Psoas muscle (tissue), 8 donors: ENCODE results near the gene OR4C45. TPM values are rescaled to one million over a fixed set of nuclear protein-coding genes. Genes with fewer than 3 reads are reported as not detected.

Experiments
- ATAC-seq, 4 donors: fragments of 200-7000 bp; cut with Tn5 transposase; one replicate each; pipeline ENCODE4 v1.9.1; 2020; ENCODE audit warnings: moderate library complexity in 3 of 4, mild to moderate bottlenecking in 2 of 4
- DNase-seq, 2 donors: peaks; one replicate each; pipeline ENCODE4 v3.0.0-alpha.2; 2020
- H3K27ac ChIP-seq: fragments of 200-600 bp; one replicate; pipeline ENCODE4 v1.8.0; 2022
- H3K27me3 ChIP-seq, 3 donors: fragments of 200-600 bp in 1 of 3; one replicate each; pipeline versions ENCODE4 v1.6.1 to v1.8.0; 2013 to 2022; ENCODE audit warnings: low read length in 2 of 3, mild to moderate bottlenecking in 2 of 3, moderate library complexity in 1 of 3; ENCODE audit not compliant: insufficient read depth in 3 of 3
- H3K36me3 ChIP-seq, 2 donors: fragments of 200-600 bp in 1 of 2; one replicate each; pipeline versions ENCODE4 v1.6.1 to v1.8.0; 2013 to 2022; ENCODE audit warnings: low read depth in 1 of 2, mild to moderate bottlenecking in 1 of 2, moderate library complexity in 1 of 2; ENCODE audit not compliant: insufficient read depth in 1 of 2
- H3K4me1 ChIP-seq: fragments of 200-600 bp; one replicate; pipeline ENCODE4 v1.8.0; 2022
- H3K4me3 ChIP-seq: fragments of 200-600 bp; one replicate; pipeline ENCODE4 v1.8.0; 2022; ENCODE audit warnings: mild to moderate bottlenecking
- H3K9me3 ChIP-seq: fragments of 200-600 bp; one replicate; pipeline ENCODE4 v1.8.0; 2022
- WGBS, 3 donors: extraction: QIAGEN DNeasy Blood & Tissue Kit; methylation state at CpG; one replicate each; pipeline versions ENCODE4 v1.1.6 to v1.1.7; 2013; 5-methylcytosine and 5-hydroxymethylcytosine counted together
- intact Hi-C, 2 donors: fragments of 100-400 bp; cut with DNase I; formaldehyde crosslinking; loops; one replicate each; pipeline versions ENCODE4 v1.11.0 to v1.14.2; 2022
- polyA plus RNA-seq, 3 donors: library from polyadenylated mRNA; stranded (reverse); fragments of 200-250 nt; gene quantifications; one replicate each; pipeline ENCODE4 v1.2.3, GENCODE V29; 2013
- total RNA-seq, 4 donors: library from RNA; stranded (reverse); fragmentation: NEBNext Ultra II Directional in 2 of 4; extraction: Animal tissue kit (Norgen Biotek cat#: 25700) in 2 of 4; gene quantifications; one replicate each; pipeline versions ENCODE4 v1.2.1 to v1.2.4, GENCODE V29; 2021 to 2023
- TF ChIP-seq, protein P1 (sequence below): fragments of 200-600 bp; IDR thresholded peaks from one replicate; pipeline ENCODE4 v1.8.0; 2022; ENCODE audit warnings: antibody characterized with exemption
- donor health status: healthy with polysubstance abuse.
- donor health status: DM: no; HTN: no; CAD: no; lungs with moderate emphysema.
- donor health status: Bipolar disorder and iron deficiency.
- donor health status: healthy.
- donor health status: DM: yes; HTN: yes; CAD: no.
- donor health status: DM: no; HTN: no; CAD: no.
- donor health status: DM: no; HTN: no; CAD: no.
- donor health status: DM: yes; HTN: yes; CAD: no.

OR4C45 gene
- total and polyA plus RNA-seq, 7 donors, result not detected

DNA sequence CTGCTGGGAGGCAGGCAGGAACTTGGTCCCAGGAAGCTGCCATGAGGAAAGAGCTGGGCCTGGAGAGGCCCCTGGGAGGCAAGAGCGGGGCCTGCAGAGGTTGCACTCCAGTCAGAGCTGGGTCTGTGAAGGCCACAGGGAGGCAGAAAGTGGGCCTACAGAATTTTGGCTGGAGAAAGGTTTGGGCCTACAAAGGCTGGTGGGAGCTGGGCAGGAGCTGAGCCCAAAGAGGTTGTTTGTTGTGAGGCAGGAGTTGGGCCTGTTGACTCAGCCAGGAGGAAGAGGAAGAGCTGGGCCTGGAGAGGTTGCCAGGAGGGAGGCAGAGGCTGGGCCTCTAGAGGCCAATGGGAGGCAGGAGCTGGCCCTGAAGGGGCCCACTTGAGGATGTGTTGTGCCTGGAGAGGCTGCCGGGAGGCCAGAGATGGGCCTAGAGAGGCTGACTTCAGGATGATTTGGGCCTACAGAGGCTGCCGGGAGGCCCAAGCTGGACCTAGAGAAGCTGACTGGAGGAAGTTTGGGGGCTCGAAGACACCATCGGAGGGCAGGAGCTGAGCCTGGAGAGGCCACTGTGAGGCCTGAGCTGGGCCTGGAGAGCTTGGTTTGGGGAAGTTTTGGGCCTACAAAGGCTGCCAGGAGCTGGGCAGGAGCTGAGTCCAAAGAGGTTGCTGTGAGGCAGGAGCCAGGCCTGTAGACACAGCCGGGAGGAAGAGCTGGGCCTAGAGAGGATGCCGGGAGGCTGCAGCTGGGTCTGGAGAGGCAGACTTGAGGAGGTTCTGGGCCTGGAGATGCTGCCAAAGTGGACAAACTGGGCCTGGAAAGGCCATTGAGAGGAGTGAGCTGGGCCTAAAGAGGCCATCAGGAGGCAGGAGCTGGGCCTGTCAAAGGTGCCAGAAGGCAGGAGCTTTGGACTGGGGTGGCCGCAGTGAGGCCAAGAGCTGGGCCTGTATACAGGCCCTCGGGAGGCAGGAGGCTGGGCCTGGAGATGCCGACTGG is 40.7 kb downstream of the OR4C45 start:
- H3K36me3 ChIP-seq, result no peaks in the 10 kb centered on the region
- no peak overlapping the region for H3K4me3 ChIP-seq
- intact Hi-C loops, result no loop called here
- no peak overlapping the region for H3K27ac ChIP-seq
- ATAC-seq (no peak), DNase-seq (no peak)
- TF ChIP-seq, protein P1, sequence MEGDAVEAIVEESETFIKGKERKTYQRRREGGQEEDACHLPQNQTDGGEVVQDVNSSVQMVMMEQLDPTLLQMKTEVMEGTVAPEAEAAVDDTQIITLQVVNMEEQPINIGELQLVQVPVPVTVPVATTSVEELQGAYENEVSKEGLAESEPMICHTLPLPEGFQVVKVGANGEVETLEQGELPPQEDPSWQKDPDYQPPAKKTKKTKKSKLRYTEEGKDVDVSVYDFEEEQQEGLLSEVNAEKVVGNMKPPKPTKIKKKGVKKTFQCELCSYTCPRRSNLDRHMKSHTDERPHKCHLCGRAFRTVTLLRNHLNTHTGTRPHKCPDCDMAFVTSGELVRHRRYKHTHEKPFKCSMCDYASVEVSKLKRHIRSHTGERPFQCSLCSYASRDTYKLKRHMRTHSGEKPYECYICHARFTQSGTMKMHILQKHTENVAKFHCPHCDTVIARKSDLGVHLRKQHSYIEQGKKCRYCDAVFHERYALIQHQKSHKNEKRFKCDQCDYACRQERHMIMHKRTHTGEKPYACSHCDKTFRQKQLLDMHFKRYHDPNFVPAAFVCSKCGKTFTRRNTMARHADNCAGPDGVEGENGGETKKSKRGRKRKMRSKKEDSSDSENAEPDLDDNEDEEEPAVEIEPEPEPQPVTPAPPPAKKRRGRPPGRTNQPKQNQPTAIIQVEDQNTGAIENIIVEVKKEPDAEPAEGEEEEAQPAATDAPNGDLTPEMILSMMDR, result no peak
- 79 to 85% (median 85%) methylated on average over 10 of the region's 10 CpGs for WGBS, 3 donors
- H3K27me3 ChIP-seq, result no peaks in the 10 kb centered on the region
- no peaks in the 10 kb centered on the region for H3K4me1 ChIP-seq
- no peaks in the 10 kb centered on the region for H3K9me3 ChIP-seq

DNA sequence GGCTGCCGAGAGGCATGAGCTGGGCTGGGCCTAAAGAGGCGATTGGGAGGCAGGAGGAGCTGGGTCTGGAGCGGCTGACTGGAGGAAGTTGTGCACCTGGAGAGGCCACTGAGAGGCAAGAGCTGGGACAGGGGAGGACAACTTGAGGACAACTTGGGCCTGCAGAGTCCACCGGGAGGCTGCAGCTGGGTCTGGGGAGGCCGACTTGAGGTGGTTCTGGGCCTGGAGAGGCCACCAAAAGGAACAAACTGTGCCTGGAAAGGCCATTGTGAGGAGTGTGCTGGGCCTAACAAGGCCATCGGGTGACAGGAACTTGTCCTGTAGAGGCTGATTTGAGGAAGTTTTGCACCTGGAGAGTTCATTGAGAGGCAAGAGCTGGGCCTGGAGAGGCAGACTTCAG is 41.5 kb downstream of the OR4C45 start:
- intact Hi-C loops, result no loop called here
- TF ChIP-seq, protein P1, result no peak
- no peaks in the 10 kb centered on the region for H3K4me1 ChIP-seq
- no peak overlapping the region for H3K4me3 ChIP-seq
- no peaks in the 10 kb centered on the region for H3K9me3 ChIP-seq
- 77 to 83% (median 83%) methylated on average over 6 of the region's 6 CpGs for WGBS, 3 donors
- ATAC-seq, result no peak
- no peak overlapping the region for H3K27ac ChIP-seq
- no peaks in the 10 kb centered on the region for H3K36me3 ChIP-seq
- no peaks in the 10 kb centered on the region for H3K27me3 ChIP-seq
- DNase-seq, result no peak

DNA sequence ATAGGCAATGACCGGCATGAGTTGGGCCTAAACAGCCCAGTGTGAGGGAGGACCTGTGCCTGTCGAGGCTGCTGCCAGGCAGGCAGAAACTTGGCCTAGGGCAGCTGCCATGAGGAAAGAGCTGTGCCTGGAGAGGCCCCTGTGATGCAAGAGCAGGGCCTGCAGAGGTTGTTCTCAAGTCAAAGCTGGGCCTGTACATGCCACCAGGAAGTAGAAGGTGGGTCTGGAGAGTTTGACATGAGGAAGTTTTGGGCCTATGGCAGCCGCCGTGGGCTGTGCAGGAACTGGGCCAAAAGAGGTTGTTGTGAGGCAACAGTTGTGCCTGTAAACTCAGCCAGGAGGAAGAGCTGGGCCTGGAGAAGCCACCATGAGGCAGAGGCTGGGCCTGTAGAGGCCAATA is 43.2 kb downstream of the OR4C45 start:
- ATAC-seq (no peak), DNase-seq (no peak)
- TF ChIP-seq, protein P1, result no peak
- 68 to 71% (median 68%) methylated on average over 4 of the region's 4 CpGs for WGBS, 3 donors
- no peaks in the 10 kb centered on the region for H3K36me3 ChIP-seq
- intact Hi-C loops, result no loop called here
- no peaks in the 10 kb centered on the region for H3K9me3 ChIP-seq
- no peaks in the 10 kb centered on the region for H3K27me3 ChIP-seq
- H3K4me3 ChIP-seq, result no peak overlapping the region
- no peaks in the 10 kb centered on the region for H3K4me1 ChIP-seq
- H3K27ac ChIP-seq, result no peak overlapping the region

DNA sequence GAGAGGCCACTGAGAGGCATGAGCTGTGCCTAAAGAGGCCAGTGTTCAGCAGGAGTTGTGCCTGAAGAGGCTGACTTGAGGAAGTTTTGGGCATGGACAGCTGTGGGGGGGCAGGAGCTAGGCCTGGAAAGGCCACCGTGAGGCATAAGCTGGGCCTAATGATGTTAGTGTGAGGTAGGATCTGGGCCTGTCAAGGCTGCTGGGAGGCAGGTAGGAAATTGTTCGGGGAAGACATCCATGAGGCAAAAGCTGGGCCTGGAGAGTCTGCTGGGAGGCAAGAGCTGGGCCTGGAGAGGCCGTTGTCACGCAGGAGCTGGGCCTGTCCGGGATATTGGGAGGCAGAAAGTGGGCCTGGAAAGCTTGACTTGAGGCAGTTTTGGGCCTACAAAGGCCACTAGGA is 44.9 kb downstream of the OR4C45 start:
- intact Hi-C loops, result no loop called here
- Histone ChIP-seq H3K36me3 (no peaks in the 10 kb centered on the region), H3K4me1 (no peaks in the 10 kb centered on the region), H3K27ac (no peak overlapping the region), H3K9me3 (no peaks in the 10 kb centered on the region), H3K27me3 (no peaks in the 10 kb centered on the region), H3K4me3 (no peak overlapping the region)
- TF ChIP-seq, protein P1, result no peak
- DNase-seq, result no peak
- no peak for ATAC-seq
- WGBS, 3 donors, result 65 to 82% (median 71%) methylated on average over 5 of the region's 5 CpGs
